Head of caudate nucleus (tissue), 42 donors: ENCODE measurements around the gene CCDC78.
"Not testable (repeated sequence)": the region's sequence is repeated elsewhere in the genome, so short reads cannot be mapped to it uniquely, and the experiment has no call there.

Experiments
- DNase-seq, 42 donors: peaks; one replicate each; pipeline versions ENCODE4 v3.0.0 to v3.0.0-alpha.2; 2020 to 2021; ENCODE audit warnings: mixed read lengths in 7 of 42
- intact Hi-C: fragments of 100-400 bp; cut with DNase I; formaldehyde crosslinking; loops from one replicate; pipeline ENCODE4 v1.15.0; 2022

Gene CCDC78

DNA sequence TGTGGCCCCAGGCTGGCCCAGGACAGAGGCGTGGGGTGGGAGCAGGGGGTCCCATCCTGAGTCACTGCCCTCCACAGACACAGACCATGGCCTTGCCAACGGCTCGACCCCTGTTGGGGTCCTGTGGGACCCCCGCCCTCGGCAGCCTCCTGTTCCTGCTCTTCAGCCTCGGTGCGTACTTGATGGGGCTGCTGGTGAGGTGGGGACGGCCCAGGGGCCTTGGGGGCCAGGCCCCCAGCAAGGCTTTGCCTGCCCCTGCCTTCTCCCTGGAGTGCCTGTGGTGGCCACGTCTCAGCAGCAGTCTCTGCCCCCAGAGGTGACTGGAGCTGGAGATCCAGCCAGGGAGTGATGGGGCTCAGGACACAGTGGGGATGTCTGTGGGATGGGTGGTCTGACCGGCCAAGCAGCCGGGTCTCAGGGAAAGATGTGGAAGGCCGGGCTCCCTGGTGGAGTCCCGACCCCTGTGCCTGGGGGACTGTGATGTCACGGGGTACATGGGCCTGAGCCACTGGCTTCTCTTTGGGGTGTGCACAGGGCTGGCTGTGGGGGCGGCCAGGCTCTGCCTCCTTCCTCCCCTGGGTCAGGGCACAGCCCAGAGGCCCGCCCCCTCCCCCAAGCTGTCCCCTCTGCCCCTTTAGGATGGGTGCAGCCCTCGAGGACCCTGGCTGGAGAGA, 36.5 kb upstream of the CCDC78 start:
- DNase-seq: no peak
- intact Hi-C loops: no loop called here

DNA sequence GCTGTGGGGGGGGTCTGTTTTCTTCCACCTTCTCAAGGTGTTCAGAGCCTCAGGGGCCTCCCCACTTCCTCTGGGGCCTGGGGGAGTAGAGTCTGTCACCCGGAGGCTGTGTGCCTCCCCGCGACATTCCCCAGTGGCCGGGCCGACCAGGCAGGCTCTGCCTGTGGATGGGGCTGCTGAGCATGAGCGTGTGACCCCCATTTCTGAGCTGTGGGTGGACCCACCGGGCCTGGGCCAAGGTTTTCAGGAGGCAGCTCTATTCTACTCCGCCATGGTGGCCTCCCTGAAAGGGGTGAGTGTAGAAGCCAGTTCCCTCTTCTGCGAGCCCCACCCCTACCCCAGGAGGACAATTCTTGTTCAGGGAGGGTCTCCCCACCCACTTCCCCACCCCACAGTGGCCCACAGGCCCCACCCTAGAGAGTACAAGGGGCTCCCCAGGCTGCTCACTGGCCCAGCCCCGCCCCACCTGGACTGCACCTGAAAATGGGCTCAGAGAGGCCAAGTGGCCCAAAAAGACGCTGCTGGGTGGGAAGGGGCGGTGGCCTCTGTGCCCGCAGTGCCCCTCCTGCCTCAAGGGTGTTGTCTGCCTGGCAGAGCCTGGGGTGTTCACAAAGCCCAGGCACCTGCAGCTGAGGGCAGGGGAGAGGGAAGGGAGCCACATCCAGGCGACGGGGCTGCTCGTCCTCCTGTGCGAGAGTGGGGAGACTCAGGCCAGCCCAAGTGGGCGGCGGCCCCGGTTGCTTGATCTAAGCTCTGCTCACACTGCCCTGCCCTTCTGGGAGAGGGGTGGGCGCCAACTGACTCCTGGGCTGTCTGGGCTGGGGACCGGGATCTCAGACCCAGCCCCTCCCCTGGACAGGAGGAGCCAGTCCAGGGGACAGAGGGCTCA, 35.6 kb upstream of the CCDC78 start:
- intact Hi-C loops: no loop called here
- DNase-seq: no peak

DNA sequence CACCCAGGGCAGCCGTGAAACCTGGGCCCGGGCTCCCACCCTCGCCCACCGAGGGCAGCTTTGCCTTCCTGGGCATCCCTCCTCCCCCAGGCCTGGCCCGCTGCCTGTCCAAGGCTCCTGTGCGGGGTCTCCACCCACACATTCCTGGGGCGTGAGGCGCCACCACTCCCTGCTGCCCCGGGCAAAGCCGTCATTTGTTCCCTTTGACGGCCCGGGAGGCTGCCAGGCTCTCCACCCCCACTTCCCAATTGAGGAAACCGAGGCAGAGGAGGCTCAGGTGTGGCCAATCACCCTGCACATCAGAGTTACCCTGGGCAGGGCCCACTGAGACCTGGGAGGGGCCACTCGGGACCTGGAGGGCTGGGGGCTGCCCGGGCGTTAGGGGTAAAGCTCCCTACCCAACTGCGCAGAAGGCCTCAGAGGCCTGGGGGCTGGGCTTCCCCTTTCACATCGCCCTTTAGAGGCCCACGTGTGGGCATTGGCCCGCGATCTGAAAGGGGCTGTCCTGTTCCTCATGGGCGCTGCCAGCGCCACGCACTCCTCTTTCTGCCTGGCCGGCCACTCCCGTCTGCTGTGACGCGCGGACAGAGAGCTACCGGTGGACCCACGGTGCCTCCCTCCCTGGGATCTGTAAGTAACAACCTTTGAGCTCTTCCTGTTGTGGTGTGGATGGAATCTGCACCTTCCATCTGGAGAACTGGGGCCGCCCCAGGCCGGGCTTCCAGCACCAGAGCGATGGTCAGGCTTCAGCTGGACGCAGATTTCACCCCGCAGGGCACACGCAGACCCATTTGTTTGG, 34.5 kb upstream of the CCDC78 start, which contains the start of gene MSLN:
Gene MSLN (plus strand): TSS at position 190 of the 799 bp plus-strand sequence. CDS start 1,947 bp downstream, outside the sequence.
- no peak for DNase-seq
- intact Hi-C loops: no loop called here

DNA sequence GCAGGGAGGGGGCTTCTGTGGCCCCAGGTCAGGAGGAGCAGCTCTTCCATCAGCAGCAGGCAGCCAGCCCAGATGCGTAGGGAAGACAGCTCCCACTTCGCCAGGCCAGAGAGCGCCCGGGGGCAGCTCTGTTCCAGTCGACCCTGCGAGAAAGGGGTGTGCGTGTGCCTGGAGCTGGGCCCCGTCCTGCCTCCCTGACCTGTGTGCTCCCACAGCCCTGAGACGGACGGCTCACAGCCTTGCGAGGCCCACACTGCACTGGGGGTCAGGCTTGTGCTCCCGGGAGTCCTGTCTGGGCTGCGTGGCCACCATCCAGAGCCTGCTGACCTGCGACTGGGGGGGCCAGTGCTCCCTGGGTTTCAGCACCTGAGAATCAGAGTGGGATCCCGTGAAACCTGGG, 33.8 kb upstream of the CCDC78 start:
- intact Hi-C loops: no loop called here
- no peak for DNase-seq

DNA sequence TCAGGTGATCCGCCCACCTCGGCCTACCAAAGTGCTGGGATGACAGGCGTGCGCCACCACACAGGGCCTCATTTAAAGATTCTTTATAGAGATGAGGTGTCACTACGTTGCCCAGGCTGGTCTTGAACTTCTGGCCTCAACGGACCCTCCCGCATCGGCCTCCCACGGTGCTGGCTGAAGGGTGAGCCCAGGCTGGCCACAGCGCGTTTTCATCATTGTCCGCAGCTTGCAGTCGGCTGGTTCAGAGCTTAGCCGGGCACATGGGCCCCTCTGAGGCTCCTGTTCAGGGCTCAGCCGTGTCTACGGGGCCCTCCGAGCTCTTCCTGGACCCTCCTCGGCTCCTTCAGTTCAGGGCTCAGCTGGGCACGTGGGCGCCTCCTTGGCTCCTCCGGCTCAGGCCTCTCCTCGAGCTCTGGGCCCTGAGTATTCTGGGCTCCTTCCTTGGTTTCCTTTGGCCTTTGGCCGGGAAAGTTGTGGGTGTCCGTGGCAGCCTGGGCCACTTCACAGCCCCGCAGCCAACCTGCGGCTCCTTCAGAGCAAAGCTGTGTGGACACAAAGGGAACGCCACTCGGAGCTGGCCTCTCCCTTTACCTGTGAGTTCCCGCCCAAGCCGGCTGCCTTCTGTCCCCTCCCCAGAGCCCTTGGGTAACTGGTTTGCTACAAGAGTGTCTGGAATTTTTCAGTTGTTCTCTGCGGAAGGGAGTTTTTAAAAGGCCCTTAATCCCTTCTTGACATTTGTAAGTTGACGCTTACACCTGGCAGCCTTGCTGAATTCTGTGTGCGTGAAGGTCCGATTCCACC, 33.1 kb upstream of the CCDC78 start:
- DNase-seq: no peak
- intact Hi-C loops: no loop called here

DNA sequence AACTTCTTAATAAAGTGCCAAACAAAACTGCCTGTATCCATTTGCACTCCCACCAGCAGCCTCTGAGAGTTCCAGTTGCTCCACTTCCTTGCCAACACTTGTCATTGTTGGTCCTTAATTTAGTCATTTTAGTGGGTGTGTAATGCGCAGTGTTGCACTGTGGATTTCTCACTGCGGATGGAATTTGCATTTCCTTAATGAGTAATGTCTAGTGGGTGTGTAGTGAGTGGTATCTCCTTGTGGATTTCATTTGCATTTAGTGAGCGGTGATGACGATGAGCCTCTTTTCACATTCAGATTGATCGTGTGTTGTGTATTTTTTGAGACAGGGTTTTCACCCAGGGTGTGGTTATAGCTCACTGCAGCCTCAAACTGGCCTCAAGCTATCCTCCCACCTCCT, 30.2 kb upstream of the CCDC78 start:
- intact Hi-C loops: no loop called here
- no peak for DNase-seq

DNA sequence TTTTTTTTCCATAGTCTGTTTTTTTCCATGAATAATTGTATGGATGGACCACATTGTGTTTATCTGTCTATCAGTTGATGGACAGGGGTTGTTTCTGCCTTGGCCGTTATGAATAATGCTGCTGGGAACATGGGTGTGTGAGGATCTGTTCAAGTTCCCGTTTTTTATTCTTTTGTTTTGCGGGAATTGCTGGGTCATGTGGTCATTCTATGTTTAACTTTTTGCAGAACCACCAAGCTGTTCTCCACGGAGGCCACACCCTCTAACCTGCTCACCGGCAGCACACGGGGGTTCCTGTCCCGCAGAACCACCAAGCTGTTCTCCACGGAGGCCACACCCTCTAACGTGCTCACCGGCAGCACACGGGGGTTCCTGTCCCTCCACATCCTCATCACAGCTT, 28.4 kb upstream of the CCDC78 start:
- intact Hi-C loops: no loop called here
- no peak for DNase-seq

DNA sequence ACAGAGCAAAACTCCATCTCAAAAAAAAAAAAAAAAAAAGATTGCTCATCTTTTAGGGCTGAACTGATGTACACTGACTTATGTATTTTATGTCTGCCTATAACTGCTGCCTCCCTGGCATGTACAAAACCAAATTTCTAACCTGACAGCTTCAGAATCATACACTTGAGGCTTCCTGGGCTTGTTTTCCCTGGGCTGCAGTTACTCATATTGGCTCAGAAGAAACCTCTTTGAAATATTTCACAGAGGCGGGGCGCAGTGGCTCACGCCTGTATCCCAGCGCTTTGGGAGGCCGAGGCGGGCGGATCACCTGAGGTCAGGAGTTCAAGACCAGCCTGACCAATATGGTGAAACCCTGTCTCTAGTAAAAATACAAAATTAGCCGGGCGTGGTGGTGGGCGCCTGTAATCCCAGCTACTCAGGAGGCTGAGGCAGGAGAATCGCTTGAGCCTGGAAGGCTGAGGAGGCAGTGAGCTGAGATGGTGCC, 27.9 kb upstream of the CCDC78 start:
- DNase-seq, intact Hi-C loops: not testable (repeated sequence)

DNA sequence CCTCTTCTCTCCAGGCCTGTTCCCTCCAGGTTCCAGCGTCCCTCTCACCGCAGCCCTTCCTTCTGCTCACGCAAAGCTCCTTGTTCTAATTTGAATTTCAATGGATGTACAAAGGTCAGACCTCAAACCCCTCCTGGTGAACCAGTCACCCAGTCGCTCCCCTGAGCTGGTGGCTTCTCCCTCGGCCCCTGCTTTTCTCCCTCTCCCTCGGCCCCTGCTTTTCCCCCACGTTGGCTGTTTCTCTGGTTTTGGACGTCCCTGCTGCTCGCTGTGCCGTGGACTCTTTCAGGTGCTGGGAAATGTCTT, 25.7 kb upstream of the CCDC78 start:
- no peak for DNase-seq
- intact Hi-C loops: no loop called here

DNA sequence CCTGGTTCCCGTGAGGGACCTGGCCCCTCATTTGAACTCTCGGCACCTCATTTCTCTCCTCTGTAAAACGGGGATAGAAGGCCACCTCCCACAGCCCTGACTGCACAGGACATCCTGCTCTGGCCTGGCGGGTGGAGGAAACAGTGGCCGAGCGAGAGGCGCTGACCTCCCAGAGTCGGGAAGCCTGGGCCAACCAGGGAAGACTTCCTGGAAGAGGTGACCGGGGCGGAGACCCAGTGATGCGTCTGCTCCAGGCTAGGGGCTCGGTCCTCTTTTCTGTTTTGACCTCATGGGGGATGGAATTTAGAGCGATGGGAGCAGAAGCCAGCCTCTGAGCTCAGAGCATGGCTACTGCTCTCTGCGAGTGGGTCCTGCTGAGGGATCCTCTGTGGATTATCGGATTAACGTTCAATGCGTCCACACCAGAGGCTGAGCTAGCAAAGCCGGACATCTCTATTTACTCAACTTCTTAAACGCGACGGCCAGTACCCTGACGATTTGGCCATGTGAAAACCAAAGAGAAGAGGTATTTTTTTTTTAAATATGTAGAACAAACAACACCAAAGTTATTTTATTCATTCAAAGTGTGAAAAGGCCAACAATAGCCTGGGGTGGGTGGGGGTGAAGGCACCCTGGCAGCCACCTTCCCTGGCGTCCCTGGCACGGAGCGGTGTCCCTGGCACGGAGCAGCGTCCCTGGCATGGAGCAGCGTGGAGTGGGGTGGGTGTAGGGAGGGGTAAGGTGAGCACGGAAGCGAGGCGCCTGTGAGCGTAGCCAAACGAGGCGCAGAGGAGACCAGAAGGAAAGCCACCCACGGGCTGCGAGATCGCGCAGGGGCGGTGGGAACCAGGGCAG, 25.1 kb upstream of the CCDC78 start:
- peak in 5 of 42 donors; percentile 12 to 41 (median 33) for DNase-seq
- intact Hi-C loops: no loop called here

DNA sequence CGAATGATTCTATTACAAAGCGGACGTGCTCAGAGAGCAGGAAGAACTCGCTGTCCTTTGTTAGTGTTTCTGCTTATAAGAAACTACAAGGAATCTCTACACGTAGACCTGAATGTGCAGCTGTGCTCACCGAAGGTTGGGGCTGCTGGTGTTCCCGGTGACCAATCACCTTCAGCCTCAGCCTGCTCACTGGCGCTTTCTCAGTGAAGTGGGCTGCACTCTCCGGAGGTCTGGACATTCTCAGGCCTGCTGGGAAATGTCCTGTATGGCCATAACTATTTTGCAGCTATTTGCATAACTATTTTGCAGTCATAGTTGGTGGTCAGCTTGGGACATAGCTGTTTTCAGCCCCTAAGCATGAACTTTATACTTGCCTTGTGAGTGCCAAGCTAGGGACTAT, 24.2 kb upstream of the CCDC78 start:
- DNase-seq: no peak
- intact Hi-C loops: no loop called here

DNA sequence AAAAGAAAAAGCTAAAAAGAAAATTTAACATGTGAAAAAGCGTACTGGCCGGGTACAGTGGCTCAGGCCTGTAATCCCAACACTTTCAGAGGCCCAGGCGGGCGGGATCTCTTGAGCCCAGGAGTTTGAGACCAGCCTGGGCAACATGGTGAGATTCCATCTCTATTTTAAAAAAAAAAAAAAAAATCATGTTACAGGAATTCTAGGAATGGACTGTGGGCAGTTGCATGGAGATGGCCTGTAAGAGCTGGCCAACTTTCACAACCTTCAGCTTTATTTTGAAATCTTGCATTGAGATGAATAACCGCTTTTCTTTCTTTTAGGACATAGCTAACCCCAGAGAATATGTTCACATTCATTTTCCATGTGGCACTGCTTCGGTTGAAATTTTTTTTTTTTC, 22.8 kb upstream of the CCDC78 start:
- no peak for DNase-seq
- intact Hi-C loops: no loop called here

DNA sequence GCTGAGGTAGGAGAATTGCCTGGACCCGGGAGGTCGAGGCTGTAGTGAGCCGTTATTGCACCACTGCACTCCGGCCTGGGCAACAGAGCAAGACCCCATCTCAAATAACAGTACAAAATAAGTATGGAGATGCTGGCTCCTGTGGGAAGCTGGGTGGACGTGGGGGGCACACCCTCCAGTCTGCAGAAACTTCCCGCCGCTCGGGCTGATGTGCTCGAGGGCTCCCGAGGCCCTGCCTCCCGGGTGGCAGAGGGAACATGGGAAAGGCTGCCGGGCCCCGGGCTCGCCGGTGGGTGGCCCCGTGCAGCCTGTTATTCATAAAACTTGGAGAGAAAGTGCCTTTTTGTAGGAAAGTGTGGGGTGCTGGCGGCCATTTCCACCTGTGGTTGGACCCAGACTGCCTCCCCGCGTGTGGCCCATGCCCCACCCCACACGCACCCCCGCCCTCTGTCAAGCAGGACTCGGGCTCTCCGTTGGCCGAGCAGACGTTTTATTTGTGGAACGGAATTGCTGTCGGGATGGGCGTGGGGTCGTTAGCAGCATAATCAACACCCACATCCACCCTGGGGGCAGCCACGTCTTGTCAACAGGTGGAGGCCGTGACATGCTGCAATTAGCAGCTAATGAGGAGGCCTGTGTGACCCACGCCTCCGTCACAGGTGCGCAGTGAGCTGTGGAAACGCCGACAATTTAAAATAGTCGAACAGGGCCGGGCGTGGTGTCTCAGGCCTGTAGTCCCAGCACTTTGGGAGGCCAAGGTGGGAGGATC, 21.9 kb upstream of the CCDC78 start:
- intact Hi-C loops: no loop called here
- no peak for DNase-seq

DNA sequence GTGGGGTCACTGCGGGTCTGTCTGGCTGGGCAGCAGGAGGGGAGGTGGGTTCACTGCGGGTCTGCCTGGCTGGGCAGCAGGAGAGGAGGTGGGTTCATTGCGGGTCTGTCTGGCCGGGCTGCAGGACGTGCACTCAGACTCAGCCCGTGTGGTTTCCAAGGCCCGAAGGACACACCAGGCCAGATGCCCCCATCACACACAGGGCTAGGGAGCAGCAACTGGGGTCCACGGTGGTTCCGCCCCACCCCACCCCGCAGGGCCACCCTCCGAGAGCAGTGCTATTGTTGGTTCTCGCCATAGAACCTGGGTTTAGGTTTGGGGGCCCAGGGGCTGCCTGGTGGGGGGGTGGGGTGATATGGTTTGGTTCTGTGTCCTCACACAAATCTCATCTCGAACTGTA, 20.4 kb upstream of the CCDC78 start:
- intact Hi-C loops: no loop called here
- DNase-seq: no peak

DNA sequence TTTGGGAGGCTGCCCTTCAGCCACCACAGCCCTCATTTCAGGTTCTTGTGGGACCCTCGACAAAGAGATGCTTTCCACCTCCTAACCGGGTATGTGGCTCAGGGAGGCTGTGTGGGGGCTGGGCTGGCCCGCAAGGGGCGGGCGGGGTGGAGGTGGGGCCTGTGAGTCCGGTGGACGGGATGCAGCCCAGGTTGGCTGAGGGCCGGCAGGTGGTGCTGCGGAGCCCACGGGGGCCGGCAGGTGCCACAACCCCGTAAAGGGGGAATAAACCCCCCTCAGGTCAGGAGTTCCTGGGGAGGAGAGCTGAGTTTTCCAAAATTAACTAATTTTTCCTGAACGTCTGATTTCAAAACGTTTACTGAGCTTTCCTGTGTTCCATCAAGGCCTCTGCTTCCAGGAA, 19.5 kb upstream of the CCDC78 start:
- DNase-seq: no peak
- intact Hi-C loops: no loop called here

DNA sequence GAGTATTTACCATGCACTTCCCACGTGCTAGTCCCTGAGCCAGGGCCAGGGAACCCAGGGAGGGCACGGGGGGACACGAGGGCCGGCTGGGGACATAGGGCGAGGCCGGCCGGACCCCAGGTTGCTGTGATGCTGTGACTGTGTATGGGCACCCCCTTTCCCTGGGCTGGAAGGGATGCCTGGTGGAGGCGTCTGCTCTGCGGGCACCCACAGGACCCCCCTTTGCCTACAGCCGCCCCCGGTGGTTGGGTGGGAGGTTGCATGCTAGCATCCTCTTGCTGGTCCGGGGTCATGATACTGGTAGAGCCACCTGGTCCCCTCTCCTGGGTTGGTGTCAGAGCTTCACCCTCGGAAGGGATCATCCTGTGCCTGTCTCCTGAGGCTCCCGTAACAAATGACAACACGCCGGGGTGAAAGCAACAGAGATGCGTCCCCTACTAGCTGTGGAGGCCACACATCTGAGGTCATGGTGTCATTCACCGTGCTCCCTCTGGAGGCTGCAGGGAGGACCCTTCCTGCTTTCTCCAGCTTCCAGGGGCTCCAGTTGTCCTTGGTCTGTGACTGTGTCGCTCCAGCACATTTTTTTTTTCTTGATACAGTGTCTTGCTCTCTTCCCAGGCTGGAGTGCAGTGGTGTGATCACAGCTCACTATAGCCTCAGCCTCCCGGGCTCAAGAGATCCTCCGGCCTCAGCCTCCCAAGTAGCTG, 17.7 kb upstream of the CCDC78 start:
- no peak for DNase-seq
- intact Hi-C loops: no loop called here

DNA sequence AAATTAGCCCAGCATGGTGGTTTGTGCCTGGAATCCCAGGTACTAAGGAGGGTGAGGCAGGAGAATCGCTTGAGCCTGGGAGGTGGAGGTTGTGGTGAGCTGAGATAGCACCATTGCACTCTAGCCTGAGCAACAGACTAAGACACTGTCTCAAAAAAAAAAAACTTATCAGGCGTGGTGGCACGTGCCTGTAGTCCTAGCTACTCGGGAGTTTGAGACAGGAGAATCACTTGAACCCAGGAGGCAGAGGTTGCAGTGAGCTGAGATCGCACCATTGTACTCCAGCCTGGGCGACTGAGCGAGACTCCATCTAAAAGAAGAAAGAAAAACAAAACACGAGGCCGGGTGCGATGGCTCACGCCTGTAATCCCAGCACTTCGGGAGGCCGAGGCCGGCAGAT, 16.7 kb upstream of the CCDC78 start:
- intact Hi-C loops, DNase-seq: not testable (repeated sequence)
